HEK293 (cell line): ENCODE data around the gene PRPF6.

Source experiments
- CTCF ChIA-PET: fragments of 350-600 bp; formaldehyde crosslinking; extraction: SDS; loops from one replicate; lab custom pipeline; 2021; ENCODE audit warnings: antibody characterized with exemption; lab: Yijun Ruan, JAX
- POLR2A ChIA-PET: fragments of 300-600 bp; formaldehyde crosslinking; extraction: SDS; loops from one replicate; lab custom pipeline; 2020; ENCODE audit warnings: antibody characterized with exemption, inconsistent platforms; lab: Yijun Ruan, JAX
- H3K27ac ChIP-seq: fragments of 200-500 bp; sonication (Bioruptor generic); 2 replicates; pipeline ENCODE4 v1.5.1; 2014; ENCODE audit warnings: low read depth, low read length, control low read depth, inconsistent platforms; ENCODE audit errors: extremely low read depth
- H3K36me3 ChIP-seq, 2 experiments: fragments of 200-500 bp in 1 of 2; sonication (Bioruptor generic) in 1 of 2; 1 replicate in 1 of 2; 2 replicates in 1 of 2; pipeline ENCODE4 v1.5.1; 2014 to 2017; ENCODE audit warnings: inconsistent platforms in 2 of 2, low read length in 2 of 2; ENCODE audit not compliant: control insufficient read depth in 2 of 2, insufficient read depth in 1 of 2
- H3K4me1 ChIP-seq: fragments of 200-500 bp; sonication (Bioruptor generic); 2 replicates; pipeline ENCODE4 v1.5.1; 2014; ENCODE audit warnings: mild to moderate bottlenecking, low read length, inconsistent platforms; ENCODE audit not compliant: control insufficient read depth, insufficient read depth
- H3K4me3 ChIP-seq: 2 replicates; pipeline ENCODE4 v1.5.1; 2011; ENCODE audit warnings: low read depth, mild to moderate bottlenecking, control low read depth, low read length, moderate library complexity
- H3K9me3 ChIP-seq: fragments of 200-500 bp; sonication (Bioruptor generic); 2 replicates; pipeline ENCODE4 v1.5.1; 2014; ENCODE audit warnings: low read depth, low read length, inconsistent platforms; ENCODE audit not compliant: control insufficient read depth, insufficient read depth
- GFI1B ChIP-seq: fragments of 450-650 bp; formaldehyde crosslinking; IDR thresholded peaks from 2 replicates; pipeline ENCODE4 v1.5.1; 2016; ENCODE audit warnings: missing biosample characterization, missing genetic modification characterization
- GLI4 ChIP-seq: fragments of 450-650 bp; formaldehyde crosslinking; IDR thresholded peaks from 2 replicates; pipeline ENCODE4 v1.5.1; 2016; ENCODE audit warnings: missing biosample characterization, missing genetic modification characterization
- GLIS2 ChIP-seq: fragments of 450-650 bp; formaldehyde crosslinking; IDR thresholded peaks from 2 replicates; pipeline ENCODE4 v1.5.1; 2016; ENCODE audit warnings: missing biosample characterization, missing genetic modification characterization
- KLF1 ChIP-seq: fragments of 450-650 bp; formaldehyde crosslinking; IDR thresholded peaks from 2 replicates; pipeline ENCODE4 v1.5.1; 2016; ENCODE audit warnings: missing biosample characterization, missing genetic modification characterization
- SP3 ChIP-seq: fragments of 450-650 bp; formaldehyde crosslinking; IDR thresholded peaks from 2 replicates; pipeline ENCODE4 v1.5.1; 2016; ENCODE audit warnings: missing biosample characterization, missing genetic modification characterization
- TCF7L2 ChIP-seq: IDR thresholded peaks from 2 replicates; pipeline ENCODE4 v1.6.1; 2011; ENCODE audit warnings: low read depth, mild to moderate bottlenecking, inconsistent platforms, low read length, moderate library complexity, borderline replicate concordance
- YY1 ChIP-seq: fragments of 450-650 bp; formaldehyde crosslinking; IDR thresholded peaks from 2 replicates; pipeline ENCODE4 v1.5.1; 2018; ENCODE audit warnings: missing biosample characterization, missing genetic modification characterization
- YY2 ChIP-seq: fragments of 450-650 bp; formaldehyde crosslinking; IDR thresholded peaks from 2 replicates; pipeline ENCODE4 v1.5.1; 2016; ENCODE audit warnings: missing biosample characterization, missing genetic modification characterization
- ZBTB20 ChIP-seq: fragments of 450-650 bp; formaldehyde crosslinking; IDR thresholded peaks from 2 replicates; pipeline ENCODE4 v1.5.1; 2016; ENCODE audit warnings: missing biosample characterization, missing genetic modification characterization
- ZBTB48 ChIP-seq: fragments of 450-650 bp; formaldehyde crosslinking; IDR thresholded peaks from 2 replicates; pipeline ENCODE4 v1.5.1; 2016; ENCODE audit warnings: missing biosample characterization, missing genetic modification characterization
- ZBTB7A ChIP-seq: fragments of 450-650 bp; formaldehyde crosslinking; IDR thresholded peaks from 2 replicates; pipeline ENCODE4 v1.5.1; 2016; ENCODE audit warnings: low read depth, missing biosample characterization, missing genetic modification characterization
- ZBTB8A ChIP-seq: fragments of 450-650 bp; formaldehyde crosslinking; IDR thresholded peaks from 2 replicates; pipeline ENCODE4 v1.5.1; 2016; ENCODE audit warnings: missing biosample characterization, missing genetic modification characterization
- ZFP69B ChIP-seq: fragments of 450-650 bp; formaldehyde crosslinking; IDR thresholded peaks from 2 replicates; pipeline ENCODE4 v1.5.1; 2016; ENCODE audit warnings: missing biosample characterization, missing genetic modification characterization
- ZIC2 ChIP-seq: fragments of 450-650 bp; formaldehyde crosslinking; IDR thresholded peaks from 2 replicates; pipeline ENCODE4 v1.5.1; 2016; ENCODE audit warnings: missing biosample characterization, missing genetic modification characterization
- ZNF114 ChIP-seq: fragments of 450-650 bp; formaldehyde crosslinking; IDR thresholded peaks from 2 replicates; pipeline ENCODE4 v1.5.0; 2017; ENCODE audit warnings: missing biosample characterization, missing genetic modification characterization
- ZNF157 ChIP-seq: fragments of 450-650 bp; formaldehyde crosslinking; IDR thresholded peaks from 2 replicates; pipeline ENCODE4 v1.5.1; 2016; ENCODE audit warnings: missing biosample characterization, missing genetic modification characterization
- ZNF16 ChIP-seq: fragments of 450-650 bp; formaldehyde crosslinking; IDR thresholded peaks from 2 replicates; pipeline ENCODE4 v1.5.1; 2016; ENCODE audit warnings: low read depth, missing biosample characterization, missing genetic modification characterization
- ZNF175 ChIP-seq: fragments of 450-650 bp; formaldehyde crosslinking; IDR thresholded peaks from 2 replicates; pipeline ENCODE4 v1.5.1; 2016; ENCODE audit warnings: missing biosample characterization, missing genetic modification characterization
- ZNF19 ChIP-seq: fragments of 450-650 bp; formaldehyde crosslinking; IDR thresholded peaks from 2 replicates; pipeline ENCODE4; 2016; ENCODE audit warnings: missing biosample characterization, missing genetic modification characterization, low read depth
- ZNF221 ChIP-seq: fragments of 450-650 bp; formaldehyde crosslinking; IDR thresholded peaks from 2 replicates; pipeline ENCODE4 v1.5.1; 2017; ENCODE audit warnings: missing biosample characterization, missing genetic modification characterization, borderline replicate concordance
- ZNF248 ChIP-seq: fragments of 450-650 bp; formaldehyde crosslinking; IDR thresholded peaks from 2 replicates; pipeline ENCODE4 v1.5.1; 2017; ENCODE audit warnings: missing biosample characterization, missing genetic modification characterization
- ZNF311 ChIP-seq: fragments of 450-650 bp; formaldehyde crosslinking; IDR thresholded peaks from 2 replicates; pipeline ENCODE4 v1.5.1; 2017; ENCODE audit warnings: missing biosample characterization, missing genetic modification characterization, borderline replicate concordance
- ZNF423 ChIP-seq: fragments of 450-650 bp; formaldehyde crosslinking; IDR thresholded peaks from 2 replicates; pipeline ENCODE4 v1.5.1; 2016; ENCODE audit warnings: missing biosample characterization, missing genetic modification characterization
- ZNF530 ChIP-seq: fragments of 450-650 bp; formaldehyde crosslinking; IDR thresholded peaks from 2 replicates; pipeline ENCODE4 v1.5.1; 2016; ENCODE audit warnings: low read depth, missing biosample characterization, missing genetic modification characterization
- ZNF555 ChIP-seq: fragments of 450-650 bp; formaldehyde crosslinking; conservative IDR thresholded peaks from 2 replicates; pipeline ENCODE4 v1.5.1; 2017; ENCODE audit warnings: missing biosample characterization, mild to moderate bottlenecking, missing genetic modification characterization, inconsistent platforms
- ZNF660 ChIP-seq: fragments of 450-650 bp; IDR thresholded peaks from 2 replicates; pipeline ENCODE4 v1.5.1; 2018; ENCODE audit warnings: missing biosample characterization, mild to moderate bottlenecking, missing genetic modification characterization
- ZNF76 ChIP-seq: fragments of 450-650 bp; formaldehyde crosslinking; IDR thresholded peaks from 2 replicates; pipeline ENCODE4; 2016; ENCODE audit warnings: low read depth, missing biosample characterization, missing genetic modification characterization, borderline replicate concordance
- ZNF830 ChIP-seq: fragments of 450-650 bp; IDR thresholded peaks from 2 replicates; pipeline ENCODE4 v1.5.0; 2018; ENCODE audit warnings: missing biosample characterization, missing genetic modification characterization, low read depth, mild to moderate bottlenecking, moderate library complexity
- TF ChIP-seq, protein P1 (sequence below): fragments of 450-650 bp; formaldehyde crosslinking; IDR thresholded peaks from 2 replicates; pipeline ENCODE4 v1.5.1; 2016; ENCODE audit warnings: missing biosample characterization, missing genetic modification characterization
- TF ChIP-seq, protein P2 (sequence below): fragments of 450-650 bp; formaldehyde crosslinking; IDR thresholded peaks from 2 replicates; pipeline ENCODE4 v1.5.1; 2017; ENCODE audit warnings: missing biosample characterization, missing genetic modification characterization
- TF ChIP-seq, protein P3 (sequence below): fragments of 450-650 bp; formaldehyde crosslinking; IDR thresholded peaks from 2 replicates; pipeline ENCODE4 v1.5.1; 2016; ENCODE audit warnings: missing biosample characterization, missing genetic modification characterization
- TF ChIP-seq, protein P4 (sequence below): fragments of 450-650 bp; formaldehyde crosslinking; IDR thresholded peaks from 2 replicates; pipeline ENCODE4 v1.5.1; 2016; ENCODE audit warnings: missing biosample characterization, missing genetic modification characterization

The PRPF6 gene

DNA sequence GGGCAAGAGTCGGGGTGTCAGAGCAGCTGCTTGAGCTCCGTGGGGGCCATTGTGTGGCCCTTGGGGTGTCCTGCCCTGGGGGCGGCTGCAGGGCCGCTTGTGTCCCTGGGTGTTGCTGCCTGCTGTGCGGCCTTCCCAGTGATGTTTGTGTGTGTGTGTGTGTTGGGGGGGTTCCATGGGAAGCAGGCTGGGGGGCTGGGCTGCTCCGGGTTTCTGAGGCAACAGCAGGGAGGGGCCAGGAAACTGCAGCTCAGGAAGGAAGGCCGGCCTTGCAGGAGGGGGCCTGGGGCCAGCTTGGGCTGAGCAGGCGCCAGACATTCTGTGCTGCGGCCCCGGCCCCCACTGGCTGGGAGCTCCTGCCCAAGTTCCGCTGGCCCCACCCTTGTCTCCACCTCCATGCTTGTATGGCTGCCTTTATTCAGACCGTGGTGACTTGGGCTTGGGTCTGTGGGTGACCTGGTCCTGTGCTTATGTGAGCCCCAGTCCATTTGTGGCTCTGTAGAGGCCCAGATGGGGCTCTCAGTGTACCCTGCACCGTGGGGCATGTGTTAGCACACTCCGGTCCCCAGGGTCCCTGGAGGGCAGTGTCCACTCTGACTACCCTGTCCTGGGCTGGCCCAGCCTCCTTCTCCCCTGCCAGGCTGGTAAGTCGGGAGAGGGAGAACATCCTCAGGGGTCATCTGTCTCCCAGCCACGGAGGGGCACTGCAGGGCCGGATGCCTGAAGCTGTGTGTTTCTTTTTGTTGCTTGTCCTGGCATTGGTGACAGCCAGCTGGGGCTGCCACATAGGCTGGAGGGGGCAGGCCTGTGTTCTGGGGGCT, 73.1 kb downstream of the PRPF6 start:
- CTCF ChIA-PET: interaction anchor here (0.6 to 3.0 kb wide), 9 partner anchors 10 to 335 kb away, joined by 3 to 19 read pairs (median 4); partner anchors contain the start of genes C20orf204 and PRPF6
- POLR2A ChIA-PET: interaction anchor here (0.8 to 2.2 kb wide), 6 partner anchors 9 to 480 kb away, joined by 3 to 16 read pairs (median 4); partner anchors contain the start of genes HELZ2, PRPF6, TCEA2 and UCKL1
- no peak overlapping the region for H3K27ac ChIP-seq
- no peak overlapping the region for H3K4me3 ChIP-seq
- no peaks in the 10 kb centered on the region for H3K36me3 ChIP-seq
- H3K9me3 ChIP-seq: no peaks in the 10 kb centered on the region
- peaks cover 6% of the 10 kb centered on the region for H3K4me1 ChIP-seq
- TF ChIP-seq ZNF311 (tag by site-specific recombination): no peak
- no peak for TF ChIP-seq ZNF248 (tag by site-specific recombination)
- no peak for TF ChIP-seq ZNF830
- TF ChIP-seq, protein P1, sequence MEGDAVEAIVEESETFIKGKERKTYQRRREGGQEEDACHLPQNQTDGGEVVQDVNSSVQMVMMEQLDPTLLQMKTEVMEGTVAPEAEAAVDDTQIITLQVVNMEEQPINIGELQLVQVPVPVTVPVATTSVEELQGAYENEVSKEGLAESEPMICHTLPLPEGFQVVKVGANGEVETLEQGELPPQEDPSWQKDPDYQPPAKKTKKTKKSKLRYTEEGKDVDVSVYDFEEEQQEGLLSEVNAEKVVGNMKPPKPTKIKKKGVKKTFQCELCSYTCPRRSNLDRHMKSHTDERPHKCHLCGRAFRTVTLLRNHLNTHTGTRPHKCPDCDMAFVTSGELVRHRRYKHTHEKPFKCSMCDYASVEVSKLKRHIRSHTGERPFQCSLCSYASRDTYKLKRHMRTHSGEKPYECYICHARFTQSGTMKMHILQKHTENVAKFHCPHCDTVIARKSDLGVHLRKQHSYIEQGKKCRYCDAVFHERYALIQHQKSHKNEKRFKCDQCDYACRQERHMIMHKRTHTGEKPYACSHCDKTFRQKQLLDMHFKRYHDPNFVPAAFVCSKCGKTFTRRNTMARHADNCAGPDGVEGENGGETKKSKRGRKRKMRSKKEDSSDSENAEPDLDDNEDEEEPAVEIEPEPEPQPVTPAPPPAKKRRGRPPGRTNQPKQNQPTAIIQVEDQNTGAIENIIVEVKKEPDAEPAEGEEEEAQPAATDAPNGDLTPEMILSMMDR (tag by site-specific recombination): peak; percentile 60; the same call in 1 of the 2 replicates
- TF ChIP-seq ZBTB20 (tag by site-specific recombination): peak; percentile 22; the same call in 1 of the 2 replicates
- TF ChIP-seq ZNF175 (tag by site-specific recombination): no peak
- 0 out of 2 replicates have a peak, but pooled peaks have one; percentile 15 for TF ChIP-seq ZBTB7A (tag by site-specific recombination)
- TF ChIP-seq TCF7L2: no peak
- TF ChIP-seq YY1 (tag by site-specific recombination): no peak
- TF ChIP-seq, protein P2, sequence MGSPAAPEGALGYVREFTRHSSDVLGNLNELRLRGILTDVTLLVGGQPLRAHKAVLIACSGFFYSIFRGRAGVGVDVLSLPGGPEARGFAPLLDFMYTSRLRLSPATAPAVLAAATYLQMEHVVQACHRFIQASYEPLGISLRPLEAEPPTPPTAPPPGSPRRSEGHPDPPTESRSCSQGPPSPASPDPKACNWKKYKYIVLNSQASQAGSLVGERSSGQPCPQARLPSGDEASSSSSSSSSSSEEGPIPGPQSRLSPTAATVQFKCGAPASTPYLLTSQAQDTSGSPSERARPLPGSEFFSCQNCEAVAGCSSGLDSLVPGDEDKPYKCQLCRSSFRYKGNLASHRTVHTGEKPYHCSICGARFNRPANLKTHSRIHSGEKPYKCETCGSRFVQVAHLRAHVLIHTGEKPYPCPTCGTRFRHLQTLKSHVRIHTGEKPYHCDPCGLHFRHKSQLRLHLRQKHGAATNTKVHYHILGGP (tag by site-specific recombination): no peak
- TF ChIP-seq ZNF19: no peak
- 0 out of 2 replicates have a peak, but pooled peaks have one; percentile 33 for TF ChIP-seq ZFP69B (tag by site-specific recombination)
- TF ChIP-seq, protein P3, sequence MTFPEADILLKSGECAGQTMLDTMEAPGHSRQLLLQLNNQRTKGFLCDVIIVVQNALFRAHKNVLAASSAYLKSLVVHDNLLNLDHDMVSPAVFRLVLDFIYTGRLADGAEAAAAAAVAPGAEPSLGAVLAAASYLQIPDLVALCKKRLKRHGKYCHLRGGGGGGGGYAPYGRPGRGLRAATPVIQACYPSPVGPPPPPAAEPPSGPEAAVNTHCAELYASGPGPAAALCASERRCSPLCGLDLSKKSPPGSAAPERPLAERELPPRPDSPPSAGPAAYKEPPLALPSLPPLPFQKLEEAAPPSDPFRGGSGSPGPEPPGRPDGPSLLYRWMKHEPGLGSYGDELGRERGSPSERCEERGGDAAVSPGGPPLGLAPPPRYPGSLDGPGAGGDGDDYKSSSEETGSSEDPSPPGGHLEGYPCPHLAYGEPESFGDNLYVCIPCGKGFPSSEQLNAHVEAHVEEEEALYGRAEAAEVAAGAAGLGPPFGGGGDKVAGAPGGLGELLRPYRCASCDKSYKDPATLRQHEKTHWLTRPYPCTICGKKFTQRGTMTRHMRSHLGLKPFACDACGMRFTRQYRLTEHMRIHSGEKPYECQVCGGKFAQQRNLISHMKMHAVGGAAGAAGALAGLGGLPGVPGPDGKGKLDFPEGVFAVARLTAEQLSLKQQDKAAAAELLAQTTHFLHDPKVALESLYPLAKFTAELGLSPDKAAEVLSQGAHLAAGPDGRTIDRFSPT (tag by site-specific recombination): 0 out of 2 replicates have a peak, but pooled peaks have one; percentile 19
- no peak for TF ChIP-seq GLI4 (tag by site-specific recombination)
- peak; percentile 57; the same call in 1 of the 2 replicates for TF ChIP-seq GLIS2
- TF ChIP-seq, protein P4, sequence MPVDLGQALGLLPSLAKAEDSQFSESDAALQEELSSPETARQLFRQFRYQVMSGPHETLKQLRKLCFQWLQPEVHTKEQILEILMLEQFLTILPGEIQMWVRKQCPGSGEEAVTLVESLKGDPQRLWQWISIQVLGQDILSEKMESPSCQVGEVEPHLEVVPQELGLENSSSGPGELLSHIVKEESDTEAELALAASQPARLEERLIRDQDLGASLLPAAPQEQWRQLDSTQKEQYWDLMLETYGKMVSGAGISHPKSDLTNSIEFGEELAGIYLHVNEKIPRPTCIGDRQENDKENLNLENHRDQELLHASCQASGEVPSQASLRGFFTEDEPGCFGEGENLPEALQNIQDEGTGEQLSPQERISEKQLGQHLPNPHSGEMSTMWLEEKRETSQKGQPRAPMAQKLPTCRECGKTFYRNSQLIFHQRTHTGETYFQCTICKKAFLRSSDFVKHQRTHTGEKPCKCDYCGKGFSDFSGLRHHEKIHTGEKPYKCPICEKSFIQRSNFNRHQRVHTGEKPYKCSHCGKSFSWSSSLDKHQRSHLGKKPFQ (tag by site-specific recombination): no peak
- no peak for TF ChIP-seq ZNF114 (tag by site-specific recombination)
- no peak for TF ChIP-seq ZNF530 (tag by site-specific recombination)
- TF ChIP-seq ZNF16 (tag by site-specific recombination): no peak
- 0 out of 2 replicates have a peak, but pooled peaks have one; percentile 38 for TF ChIP-seq KLF1 (tag by site-specific recombination)
- no peak for TF ChIP-seq GFI1B (tag by site-specific recombination)
- TF ChIP-seq ZNF76 (tag by site-specific recombination): no peak
- no peak for TF ChIP-seq ZNF157 (tag by site-specific recombination)
- TF ChIP-seq ZBTB48: peak; percentile 54; the same call in 1 of the 2 replicates
- no peak for TF ChIP-seq SP3
- peak; percentile 52 for TF ChIP-seq ZIC2 (tag by site-specific recombination)
- no peak for TF ChIP-seq ZNF660 (tag by site-specific recombination)
- no peak for TF ChIP-seq ZNF221
- TF ChIP-seq ZBTB8A (tag by site-specific recombination): peak; percentile 44; the same call in 1 of the 2 replicates
- no peak for TF ChIP-seq ZNF423 (tag by site-specific recombination)
- TF ChIP-seq YY2 (tag by site-specific recombination): no peak
- TF ChIP-seq ZNF555 (tag by site-specific recombination): no peak
